PFSK-1 (cell line): ENCODE measurements around the gene GIMAP5.

Source experiments
- FOXP2 ChIP-seq: optimal IDR thresholded peaks from 2 replicates; pipeline ENCODE3; 2011; ENCODE audit warnings: borderline replicate concordance, control low read depth, inconsistent platforms; ENCODE audit not compliant: insufficient read depth; ENCODE audit errors: extremely low read length, extremely low read depth
- POLR2AphosphoS5 ChIP-seq: IDR thresholded peaks from 2 replicates; pipeline ENCODE4 v1.6.1; 2012; ENCODE audit warnings: low read depth, mild to moderate bottlenecking, control low read depth, low read length, moderate library complexity
- SIN3A ChIP-seq: IDR thresholded peaks from 2 replicates; pipeline ENCODE4 v1.6.1; 2012; ENCODE audit warnings: mild to moderate bottlenecking, low read length, moderate library complexity, borderline replicate concordance; ENCODE audit not compliant: insufficient read depth
- TAF1 ChIP-seq: IDR thresholded peaks from 2 replicates; pipeline ENCODE4 v1.6.1; 2012; ENCODE audit warnings: low read length, control low read depth, borderline replicate concordance; ENCODE audit not compliant: insufficient read depth
- TF ChIP-seq, protein P1 (sequence below), 2 experiments: IDR thresholded peaks; 2 replicates each; pipeline versions ENCODE4 v1.6.1 to v1.8.0; 2011 to 2012; ENCODE audit warnings: low read depth in 2 of 2, low read length in 2 of 2, control low read depth in 1 of 2, inconsistent platforms in 1 of 2, mild to moderate bottlenecking in 1 of 2, moderate library complexity in 1 of 2; ENCODE audit not compliant: insufficient read depth in 1 of 2

The GIMAP5 gene

DNA sequence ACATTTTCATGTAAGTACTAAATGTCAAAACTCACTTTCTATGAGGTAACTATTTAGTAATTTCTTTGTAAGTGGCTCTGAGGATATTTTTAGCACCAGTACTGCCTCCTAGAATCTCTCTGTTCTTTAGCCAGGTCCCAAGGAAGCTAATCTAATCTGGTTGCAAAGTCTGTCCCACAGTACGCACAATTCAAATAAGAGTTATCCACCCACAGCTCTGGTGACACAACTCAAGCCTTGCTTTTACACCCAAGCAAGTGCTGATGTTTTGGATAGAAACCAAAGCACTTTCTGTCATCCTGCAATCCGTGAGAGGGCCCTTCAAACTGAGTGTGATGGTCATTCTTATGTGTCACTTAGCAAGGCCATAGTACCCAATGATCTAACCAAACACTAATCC lies 14.5 kb downstream of the GIMAP5 start:
- TF ChIP-seq, protein P1, sequence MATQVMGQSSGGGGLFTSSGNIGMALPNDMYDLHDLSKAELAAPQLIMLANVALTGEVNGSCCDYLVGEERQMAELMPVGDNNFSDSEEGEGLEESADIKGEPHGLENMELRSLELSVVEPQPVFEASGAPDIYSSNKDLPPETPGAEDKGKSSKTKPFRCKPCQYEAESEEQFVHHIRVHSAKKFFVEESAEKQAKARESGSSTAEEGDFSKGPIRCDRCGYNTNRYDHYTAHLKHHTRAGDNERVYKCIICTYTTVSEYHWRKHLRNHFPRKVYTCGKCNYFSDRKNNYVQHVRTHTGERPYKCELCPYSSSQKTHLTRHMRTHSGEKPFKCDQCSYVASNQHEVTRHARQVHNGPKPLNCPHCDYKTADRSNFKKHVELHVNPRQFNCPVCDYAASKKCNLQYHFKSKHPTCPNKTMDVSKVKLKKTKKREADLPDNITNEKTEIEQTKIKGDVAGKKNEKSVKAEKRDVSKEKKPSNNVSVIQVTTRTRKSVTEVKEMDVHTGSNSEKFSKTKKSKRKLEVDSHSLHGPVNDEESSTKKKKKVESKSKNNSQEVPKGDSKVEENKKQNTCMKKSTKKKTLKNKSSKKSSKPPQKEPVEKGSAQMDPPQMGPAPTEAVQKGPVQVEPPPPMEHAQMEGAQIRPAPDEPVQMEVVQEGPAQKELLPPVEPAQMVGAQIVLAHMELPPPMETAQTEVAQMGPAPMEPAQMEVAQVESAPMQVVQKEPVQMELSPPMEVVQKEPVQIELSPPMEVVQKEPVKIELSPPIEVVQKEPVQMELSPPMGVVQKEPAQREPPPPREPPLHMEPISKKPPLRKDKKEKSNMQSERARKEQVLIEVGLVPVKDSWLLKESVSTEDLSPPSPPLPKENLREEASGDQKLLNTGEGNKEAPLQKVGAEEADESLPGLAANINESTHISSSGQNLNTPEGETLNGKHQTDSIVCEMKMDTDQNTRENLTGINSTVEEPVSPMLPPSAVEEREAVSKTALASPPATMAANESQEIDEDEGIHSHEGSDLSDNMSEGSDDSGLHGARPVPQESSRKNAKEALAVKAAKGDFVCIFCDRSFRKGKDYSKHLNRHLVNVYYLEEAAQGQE (IDR thresholded peaks at IDR 0.05; ENCODE audit: insufficient read depth in 1 of 2, low read depth in 2 of 2, low read length in 2 of 2) = no peak
- TF ChIP-seq TAF1 (no peak), POLR2AphosphoS5 (no peak), FOXP2 (no peak), SIN3A (no peak)

DNA sequence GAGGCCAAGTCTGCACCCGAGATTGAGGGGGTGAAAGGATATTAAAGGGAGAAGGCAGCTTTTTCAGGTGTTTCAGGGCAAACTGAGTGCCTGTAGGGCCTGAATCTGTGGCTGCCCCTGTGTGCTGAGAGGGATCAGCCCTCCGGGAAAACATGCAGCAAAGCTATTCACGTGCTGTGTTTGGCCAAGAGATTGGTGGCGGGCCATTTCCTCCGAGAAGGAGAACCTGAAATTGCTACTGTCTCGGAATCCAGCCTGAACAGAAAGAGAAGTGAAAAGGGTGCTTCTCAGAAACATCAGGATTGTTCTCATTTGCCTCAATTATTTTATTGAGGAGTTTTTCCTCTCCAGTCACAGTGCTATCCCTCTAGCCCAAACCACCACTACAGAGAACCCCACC lies 16.0 kb downstream of the GIMAP5 start:
- TF ChIP-seq TAF1 (no peak), POLR2AphosphoS5 (no peak)

DNA sequence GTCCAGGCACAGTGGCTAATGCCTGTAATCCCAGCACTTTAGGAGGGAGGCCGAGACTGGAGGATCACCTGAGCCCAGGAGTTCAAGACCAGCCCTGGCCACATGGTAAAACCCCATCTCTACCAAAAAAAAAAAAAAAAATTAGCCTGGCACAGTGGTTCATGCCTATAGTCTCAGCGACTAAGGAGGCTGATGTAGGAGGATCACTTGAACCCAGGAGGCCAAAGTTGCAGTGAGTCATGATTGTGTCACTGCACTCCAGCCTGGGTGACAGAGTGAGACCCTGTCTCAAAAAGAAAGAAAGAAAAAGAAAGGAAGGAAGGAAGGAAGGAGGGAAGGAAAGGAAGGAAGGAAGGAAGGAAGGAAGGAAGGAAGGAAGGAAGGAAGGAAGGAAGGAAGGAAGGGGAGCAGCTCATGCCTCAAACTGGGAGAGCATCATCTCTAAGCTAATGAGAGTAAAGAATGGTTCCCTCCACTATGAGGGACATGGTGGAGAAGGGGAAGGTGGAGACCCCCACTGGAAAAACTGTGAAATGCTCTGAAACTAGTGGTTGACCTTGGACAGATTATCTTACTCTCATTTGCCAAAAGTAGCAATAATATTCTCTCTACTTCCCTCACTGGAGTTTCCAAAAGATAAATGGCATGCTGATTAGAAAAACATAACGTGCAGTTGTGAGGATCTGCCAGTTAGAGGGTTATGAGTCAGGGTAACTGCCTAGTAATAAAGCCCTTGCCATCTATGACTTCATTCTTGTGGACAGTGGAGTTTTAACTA lies 16.8 kb downstream of the GIMAP5 start:
- no peak for TF ChIP-seq TAF1

DNA sequence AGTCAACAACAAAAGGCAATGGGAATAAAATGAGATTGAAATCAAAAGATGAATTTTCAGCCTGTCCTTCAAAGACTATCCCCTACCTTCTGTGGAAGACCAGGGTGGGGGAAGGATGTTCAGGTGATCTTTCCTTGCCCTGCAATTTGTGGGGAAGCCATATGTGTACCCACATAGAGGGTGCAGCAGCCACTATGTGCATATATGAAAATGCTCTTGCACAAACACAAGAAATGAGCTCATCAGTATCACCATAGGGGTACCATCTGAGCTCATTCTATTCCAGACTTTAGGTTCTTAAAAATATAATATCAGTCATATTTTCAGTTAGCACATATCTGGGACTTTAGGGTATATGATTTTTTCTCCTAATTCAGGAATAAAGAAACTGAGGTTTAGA lies 17.7 kb downstream of the GIMAP5 start:
- TF ChIP-seq FOXP2 (no peak), TAF1 (no peak), SIN3A (no peak), POLR2AphosphoS5 (no peak)
- TF ChIP-seq, protein P1 (IDR thresholded peaks at IDR 0.05; ENCODE audit: insufficient read depth in 1 of 2, low read depth in 2 of 2, low read length in 2 of 2) = no peak

DNA sequence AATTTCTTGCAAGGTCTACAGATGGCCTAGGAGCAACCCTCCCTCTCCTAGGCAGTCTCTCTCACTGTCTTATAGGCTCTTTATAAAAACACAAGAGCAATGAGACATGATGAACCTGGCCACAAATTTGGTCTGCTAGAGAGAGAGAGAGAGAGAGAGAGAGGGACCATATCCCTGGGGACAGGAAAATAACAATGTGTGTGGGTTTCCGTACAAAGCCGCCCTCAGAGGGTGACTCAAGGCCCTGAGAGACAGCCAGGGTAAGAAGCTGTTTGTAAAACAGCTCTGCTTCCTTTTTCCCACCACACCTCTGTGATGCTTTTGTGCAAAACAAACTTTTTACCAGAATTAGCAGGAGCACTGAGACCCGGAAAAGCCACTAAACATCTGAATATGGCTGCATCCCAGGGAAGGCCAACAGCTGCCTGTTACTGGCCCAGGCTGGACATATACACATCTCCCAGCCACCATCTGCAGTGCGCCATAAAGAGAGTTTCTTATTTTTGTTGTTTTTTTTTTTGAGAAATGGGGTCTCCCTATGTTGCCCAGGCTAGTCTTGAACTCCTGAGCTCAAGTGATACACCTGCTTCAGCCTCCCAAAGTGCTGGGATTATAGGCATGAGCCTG lies 18.4 kb downstream of the GIMAP5 start:
- TF ChIP-seq POLR2AphosphoS5 (no peak), TAF1 (no peak), SIN3A (no peak), FOXP2 (no peak)
- TF ChIP-seq, protein P1 (IDR thresholded peaks at IDR 0.05; ENCODE audit: insufficient read depth in 1 of 2, low read depth in 2 of 2, low read length in 2 of 2) = no peak

DNA sequence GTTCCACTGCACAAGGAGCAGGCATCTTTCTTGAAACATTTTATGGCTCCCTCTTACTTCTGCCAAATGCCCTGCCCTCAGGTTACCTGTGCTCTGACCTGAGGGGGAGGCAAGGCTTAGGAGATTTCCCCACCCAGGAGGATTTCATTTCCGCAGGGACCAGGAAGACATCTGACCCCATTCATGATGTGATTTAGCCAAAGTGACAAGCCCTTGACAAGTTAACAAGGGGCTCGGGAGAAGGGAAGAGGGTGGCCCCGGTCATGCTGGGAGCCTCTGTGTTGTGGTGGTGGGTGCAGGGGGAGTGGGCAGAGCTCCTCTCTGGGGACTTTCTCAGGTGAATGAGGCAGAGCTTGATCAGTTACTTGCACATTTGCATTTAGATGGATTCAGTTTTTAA lies 18.9 kb downstream of the GIMAP5 start:
- no peak for TF ChIP-seq TAF1
- no peak for TF ChIP-seq POLR2AphosphoS5
- TF ChIP-seq SIN3A = no peak
- TF ChIP-seq, protein P1 (IDR thresholded peaks at IDR 0.05; ENCODE audit: insufficient read depth in 1 of 2, low read depth in 2 of 2, low read length in 2 of 2) = no peak
- TF ChIP-seq FOXP2 = no peak
